GM23338 (cell line): Measurements from ENCODE around the gene RAB5IF. TPM values are rescaled to one million over a fixed set of nuclear protein-coding genes. Genes with fewer than 3 reads are reported as not detected.

ENCODE experiments used
- CREB1 ChIP-seq: fragments of 250-450 bp; sonication (Bioruptor Pico); IDR thresholded peaks from 2 replicates; pipeline ENCODE4 v1.5.0; 2020; ENCODE audit warnings: low read depth, mild to moderate bottlenecking, moderate library complexity
- ETS1 ChIP-seq: IDR thresholded peaks from 2 replicates; pipeline ENCODE4 v1.6.1; 2016; ENCODE audit warnings: antibody characterized with exemption
- EZH2 ChIP-seq: fragments of 200-600 bp; sonication (generic); IDR thresholded peaks from one replicate; pipeline ENCODE4 v1.8.0; 2017; ENCODE audit warnings: antibody characterized with exemption, mild to moderate bottlenecking, low read depth; ENCODE audit not compliant: unreplicated experiment
- EZH2phosphoT487 ChIP-seq: fragments of 200-600 bp; sonication (generic); IDR thresholded peaks from one replicate; pipeline ENCODE4 v1.8.1; 2018; ENCODE audit warnings: antibody characterized with exemption; ENCODE audit not compliant: unreplicated experiment
- JUNB ChIP-seq: IDR thresholded peaks from one replicate; pipeline ENCODE4 v1.6.1; 2016; ENCODE audit warnings: antibody characterized with exemption; ENCODE audit not compliant: unreplicated experiment
- NANOG ChIP-seq: IDR thresholded peaks from 2 replicates; pipeline ENCODE4 v1.6.1; 2016; ENCODE audit warnings: antibody characterized with exemption, borderline replicate concordance
- POLR2AphosphoS5 ChIP-seq: IDR thresholded peaks from 2 replicates; pipeline ENCODE4 v1.6.1; 2016; ENCODE audit warnings: antibody characterized with exemption, low read depth
- ZNF114 ChIP-seq: fragments of 250-450 bp; sonication (Bioruptor Pico); IDR thresholded peaks from 2 replicates; pipeline ENCODE4 v1.5.0; 2020; ENCODE audit warnings: mild to moderate bottlenecking, moderate library complexity
- ZNF331 ChIP-seq: fragments of 250-450 bp; sonication (Bioruptor Pico); IDR thresholded peaks from 2 replicates; pipeline ENCODE4 v1.5.0; 2020; ENCODE audit warnings: low read depth, mild to moderate bottlenecking, moderate library complexity
- ZNF462 ChIP-seq: fragments of 250-450 bp; sonication (Bioruptor Pico); IDR thresholded peaks from 2 replicates; pipeline ENCODE4 v1.5.0; 2020; ENCODE audit warnings: mild to moderate bottlenecking, moderate library complexity
- polyA plus RNA-seq: library from polyadenylated mRNA; unstranded; fragments of >200 nt; fragmentation: Nextera tagmentation; extraction: Ambion mirVana; gene quantifications from 2 replicates; pipeline ENCODE4 v1.2.1, GENCODE V29; 2016
- total RNA-seq: library from RNA; depleted of rRNA; stranded (reverse); fragments of >200 nt; shearing (Covaris generic); gene quantifications from 2 replicates; pipeline ENCODE4 v1.2.3, GENCODE V29; 2014

Gene RAB5IF
- total and polyA plus RNA-seq, 2 experiments from 2014 or later, result 123 to 138 TPM

GRCh38 chr20:36642136-36642535 is 36.6 kb downstream of the RAB5IF start (continued):
- TF ChIP-seq ZNF462 (CRISPR knock-in tag), result no peak
- no peak for TF ChIP-seq POLR2AphosphoS5
- no peak for TF ChIP-seq EZH2phosphoT487
- no peak for TF ChIP-seq ETS1
- no peak for TF ChIP-seq EZH2
- TF ChIP-seq ZNF114 (CRISPR knock-in tag), result no peak
- TF ChIP-seq NANOG, result no peak
- no peak for TF ChIP-seq ZNF331 (CRISPR knock-in tag)
- no peak for TF ChIP-seq CREB1 (CRISPR knock-in tag)
- TF ChIP-seq JUNB, result no peak
